HG03521 (cell line): Measurements from ENCODE around the gene ACR.
"Not testable (repeated sequence)": the region's sequence is repeated elsewhere in the genome, so short reads cannot be mapped to it uniquely, and the experiment has no call there.

ENCODE experiments used
- ATAC-seq: cut with Tn5 transposase; IDR thresholded peaks from one replicate; pipeline ENCODE4 v1.9.1; 2021; ENCODE audit warnings: mild to moderate bottlenecking, moderate library complexity; ENCODE audit not compliant: unreplicated experiment

Gene ACR

DNA sequence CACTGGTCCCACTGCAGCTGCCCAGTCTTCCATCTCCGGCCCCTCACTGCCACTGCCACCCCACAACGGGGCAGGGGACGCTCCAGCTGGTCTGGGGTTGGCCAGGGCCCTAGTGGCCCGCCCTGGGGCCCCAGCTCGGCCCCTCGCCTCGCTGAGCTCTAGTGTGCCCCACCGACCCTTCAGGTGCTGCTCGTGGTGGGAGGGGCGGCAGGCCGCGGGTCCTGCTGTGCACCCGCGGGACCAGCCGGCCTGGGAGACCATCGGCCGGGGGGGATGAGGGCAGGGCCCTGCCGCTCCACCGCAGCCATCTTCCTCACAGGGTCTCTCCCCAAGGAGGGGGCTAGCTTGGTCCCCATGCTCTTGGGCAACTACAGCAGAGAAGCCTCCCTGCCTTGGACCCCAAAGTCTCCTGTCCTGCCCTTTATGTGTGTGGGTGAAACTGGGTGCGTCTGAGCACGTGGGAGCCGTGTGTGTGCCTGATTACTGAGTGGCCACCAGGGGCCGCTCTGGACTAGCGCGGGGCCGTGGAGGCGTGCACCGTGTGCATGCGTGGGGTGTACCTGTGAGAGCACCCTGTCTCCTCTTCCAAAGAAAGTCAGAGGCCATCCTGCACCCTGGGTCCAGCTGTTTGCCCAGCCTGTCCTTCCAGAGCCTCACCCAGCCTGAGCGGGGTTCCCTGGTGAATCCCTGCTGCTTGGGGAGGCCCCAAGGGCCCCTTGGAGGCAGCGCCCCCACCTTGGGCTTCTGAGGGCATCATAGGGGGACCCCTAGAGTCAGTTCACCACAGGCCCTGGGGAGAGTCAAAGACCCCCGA, 6.0 kb upstream of the ACR start:
- ATAC-seq: no peak

DNA sequence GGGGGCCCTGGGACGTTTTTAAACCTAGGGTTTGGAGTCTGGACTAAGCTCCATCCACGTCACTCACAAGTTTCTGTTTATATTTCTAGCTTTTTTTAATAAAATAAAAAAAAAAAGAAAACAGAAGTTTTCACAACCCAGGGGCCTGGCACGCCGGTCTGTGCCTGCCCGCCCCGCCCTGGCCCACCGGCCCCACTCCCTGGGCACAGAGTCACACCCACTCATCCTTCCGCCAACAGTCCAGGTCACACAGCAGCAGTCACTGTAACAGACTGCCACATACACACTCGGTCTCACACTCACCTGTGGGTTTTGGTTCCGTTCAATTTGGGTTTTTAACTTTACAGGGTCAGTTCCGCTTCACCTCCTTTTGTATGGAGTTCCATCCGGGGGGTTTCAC, 5.3 kb upstream of the ACR start:
- ATAC-seq: no peak

DNA sequence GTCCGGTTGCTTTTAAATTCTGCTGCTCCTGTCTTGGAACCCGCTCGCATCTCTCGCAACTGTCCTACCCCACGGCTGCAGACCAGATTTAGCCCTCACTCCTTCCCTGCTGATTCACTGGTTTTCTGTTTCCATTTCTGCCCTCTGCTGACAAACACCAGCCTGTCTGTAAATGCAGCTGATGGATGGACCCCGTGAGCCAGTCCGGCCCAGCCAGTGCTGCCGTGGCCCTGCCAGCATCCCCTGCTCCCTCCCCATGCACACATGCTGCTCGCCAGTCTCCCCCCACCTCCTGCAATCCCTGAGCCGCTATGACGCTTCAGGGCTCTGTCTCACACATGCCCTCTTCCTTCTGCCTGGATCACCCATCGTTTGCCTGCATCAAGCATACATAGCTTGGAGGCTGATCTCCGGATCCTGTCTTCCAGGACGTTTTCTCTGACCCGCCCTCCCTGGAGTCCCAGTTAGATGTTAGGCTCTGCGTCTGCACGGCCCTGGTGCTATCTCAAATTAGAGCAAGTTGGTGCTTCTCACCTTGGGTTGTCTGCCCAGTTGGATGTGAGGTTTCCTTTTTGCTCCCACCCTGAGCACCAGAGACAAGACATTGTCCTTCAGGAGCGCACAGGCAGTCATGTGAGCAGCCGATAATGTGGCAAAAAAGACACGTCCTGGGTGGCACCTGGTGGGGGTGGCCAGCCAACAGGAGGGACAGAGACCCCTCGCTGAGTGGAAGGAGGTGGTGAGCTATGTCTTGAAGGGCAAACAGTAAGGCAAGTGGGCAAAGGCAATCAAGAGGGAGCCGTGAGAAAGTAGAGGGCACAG, 4.3 kb upstream of the ACR start:
- ATAC-seq: no peak

DNA sequence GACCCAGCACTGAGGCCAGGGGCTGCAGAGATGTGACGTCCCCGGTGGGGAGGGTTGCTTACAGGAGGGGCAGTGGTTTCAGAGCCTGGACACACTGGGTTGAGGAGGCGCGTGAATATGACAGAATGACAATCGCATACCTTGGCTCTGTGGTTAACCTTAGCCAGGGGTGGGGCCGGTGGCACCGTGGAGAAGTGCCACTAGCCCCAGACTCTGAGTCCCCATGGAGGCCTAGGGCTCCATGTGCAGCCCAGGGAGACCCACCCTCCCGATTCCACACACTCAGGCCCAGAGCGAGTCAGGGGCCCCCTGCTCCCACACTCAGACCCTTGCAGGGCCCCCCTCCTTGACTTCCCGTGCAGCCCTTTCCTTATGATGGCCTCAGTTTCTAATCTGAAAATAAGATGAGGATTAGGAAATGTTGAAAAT, 3.6 kb upstream of the ACR start:
- no peak for ATAC-seq

GRCh38 chr22:50734986-50735738, 2.8 kb upstream of the ACR start:
- no peak for ATAC-seq

DNA sequence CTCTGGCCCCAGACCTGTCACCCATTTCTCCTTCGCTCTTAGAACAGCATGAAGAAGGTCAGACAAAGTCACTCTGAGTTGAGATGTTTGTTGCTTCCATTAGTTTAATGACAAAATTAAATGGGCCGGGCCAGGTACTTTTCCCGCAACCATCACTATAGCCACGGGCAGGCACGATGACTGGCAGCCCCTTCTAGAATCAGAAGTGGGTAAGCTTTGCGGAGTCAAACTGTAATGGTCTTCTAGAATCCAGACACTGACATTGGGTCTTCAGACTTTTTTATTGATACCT, 2.3 kb upstream of the ACR start:
- no peak for ATAC-seq

DNA sequence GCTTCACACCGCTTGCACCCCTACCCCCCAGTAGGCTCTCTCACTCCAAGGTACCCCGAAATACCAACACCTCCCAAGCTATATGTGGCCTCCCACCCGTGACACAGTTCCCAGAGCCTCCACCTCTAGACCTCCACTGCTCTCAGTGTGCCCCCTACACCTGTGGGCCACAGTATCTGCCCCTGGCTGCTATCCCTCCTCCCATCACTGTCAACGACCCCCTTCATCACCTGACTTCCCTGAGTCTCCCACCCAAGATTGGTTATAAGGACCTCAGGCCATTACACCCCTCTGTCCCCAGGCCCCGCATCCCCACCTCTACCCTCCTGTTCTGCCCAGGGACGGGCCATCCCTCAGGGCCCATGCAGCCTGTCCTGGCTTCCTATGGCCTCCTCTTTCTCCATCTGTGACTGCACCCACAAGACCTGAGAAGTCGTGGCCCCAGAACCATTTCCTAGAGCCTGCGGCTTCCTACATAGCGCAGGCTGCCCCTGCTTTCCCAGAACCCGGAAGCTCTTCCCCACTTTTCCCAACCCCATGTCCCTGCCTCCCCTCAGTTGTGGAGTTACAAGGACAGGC, 734 bp downstream of the ACR start:
- no peak for ATAC-seq

DNA sequence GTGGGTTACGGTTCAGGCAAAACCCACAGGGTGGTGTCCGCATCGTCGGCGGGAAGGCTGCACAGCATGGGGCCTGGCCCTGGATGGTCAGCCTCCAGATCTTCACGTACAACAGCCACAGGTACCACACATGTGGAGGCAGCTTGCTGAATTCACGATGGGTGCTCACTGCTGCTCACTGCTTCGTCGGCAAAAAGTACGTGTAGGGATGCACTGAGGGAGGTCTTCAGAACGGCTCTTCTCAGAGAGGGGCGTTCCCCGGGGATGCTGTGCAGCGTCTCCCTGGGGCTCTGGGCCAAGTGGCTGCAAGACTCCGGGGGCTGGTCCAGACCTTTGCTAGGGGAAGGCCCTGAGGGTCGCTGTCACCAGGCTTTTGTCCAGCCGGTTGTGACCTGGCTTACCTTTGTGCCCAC, 1.3 kb downstream of the ACR start:
- no peak for ATAC-seq

DNA sequence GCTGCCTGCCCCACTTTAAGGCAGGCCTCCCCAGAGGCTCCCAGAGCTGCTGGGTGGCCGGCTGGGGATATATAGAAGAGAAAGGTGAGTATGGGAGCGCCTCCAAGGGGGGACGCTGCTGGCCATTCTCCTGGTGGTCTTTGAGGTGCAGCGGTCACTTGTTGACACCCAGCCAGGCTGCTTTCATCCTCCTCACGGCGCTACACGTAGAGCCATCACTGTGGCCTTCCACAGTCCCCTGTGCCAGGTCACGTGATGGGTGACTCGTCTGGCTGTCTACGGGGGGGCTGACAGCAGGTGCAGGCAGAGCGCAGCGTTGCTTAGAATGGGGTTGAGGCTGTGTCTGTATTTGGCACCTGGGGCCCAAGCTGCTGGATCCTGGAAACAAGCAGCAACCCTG, 1.9 kb downstream of the ACR start:
- ATAC-seq: no peak

DNA sequence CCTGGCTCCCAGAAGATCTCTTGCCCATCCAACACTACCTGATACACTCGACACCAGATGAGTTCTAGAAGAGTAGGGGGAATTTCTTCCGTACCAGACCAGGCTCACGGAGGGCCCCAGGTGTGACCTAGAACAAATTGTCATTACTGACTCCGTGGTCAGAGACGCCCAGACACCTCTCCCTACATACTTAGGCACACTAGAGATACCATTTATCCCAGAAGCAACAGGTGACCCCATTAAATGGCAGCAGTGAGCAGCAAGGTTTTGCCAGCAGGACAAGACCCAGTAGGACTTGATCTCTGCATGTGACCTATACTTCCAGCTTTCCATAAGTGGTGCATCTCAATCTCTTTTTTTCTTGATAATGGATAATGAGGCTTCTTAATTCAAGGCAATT, 2.7 kb downstream of the ACR start:
- ATAC-seq: not testable (repeated sequence)

- not testable (repeated sequence) for ATAC-seq
These were observed 6.4 kb downstream of the ACR start for GRCh38 chr22:50744424-50744823.

DNA sequence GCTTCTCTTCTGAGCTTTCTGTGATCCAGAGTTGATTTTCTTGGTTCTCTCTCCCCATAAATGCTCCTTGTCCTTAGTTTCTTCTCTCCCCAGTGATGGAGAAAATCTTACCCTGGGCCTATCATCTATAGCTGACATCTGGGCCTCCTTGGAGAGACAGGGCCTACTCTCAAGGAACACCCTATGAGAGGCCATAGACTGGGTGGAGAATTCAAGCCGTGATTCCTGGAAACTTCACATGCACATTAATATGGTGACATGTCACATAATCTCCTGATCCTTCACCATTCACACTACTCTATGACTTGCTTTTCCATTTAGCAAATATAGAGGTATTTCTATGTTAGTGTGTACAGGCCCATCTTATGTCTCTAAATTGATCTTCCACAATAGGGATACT, 9.5 kb downstream of the ACR start:
- not testable (repeated sequence) for ATAC-seq

DNA sequence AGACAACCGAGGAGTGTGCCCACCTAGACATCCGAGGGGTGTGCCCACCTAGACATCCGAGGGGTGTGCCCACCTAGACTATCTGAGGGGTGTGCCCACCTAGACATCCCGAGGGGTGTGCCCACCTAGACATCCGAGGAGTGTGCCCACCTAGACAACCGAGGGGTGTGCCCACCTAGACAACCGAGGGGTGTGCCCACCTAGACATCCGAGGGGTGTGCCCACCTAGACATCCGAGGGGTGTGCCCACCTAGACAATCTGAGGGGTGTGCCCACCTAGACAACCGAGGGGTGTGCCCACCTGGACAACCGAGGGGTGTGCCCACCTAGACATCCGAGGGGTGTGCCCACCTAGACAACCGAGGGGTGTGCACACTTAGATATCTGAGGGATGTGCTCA, 10.6 kb downstream of the ACR start:
- ATAC-seq: not testable (repeated sequence)

DNA sequence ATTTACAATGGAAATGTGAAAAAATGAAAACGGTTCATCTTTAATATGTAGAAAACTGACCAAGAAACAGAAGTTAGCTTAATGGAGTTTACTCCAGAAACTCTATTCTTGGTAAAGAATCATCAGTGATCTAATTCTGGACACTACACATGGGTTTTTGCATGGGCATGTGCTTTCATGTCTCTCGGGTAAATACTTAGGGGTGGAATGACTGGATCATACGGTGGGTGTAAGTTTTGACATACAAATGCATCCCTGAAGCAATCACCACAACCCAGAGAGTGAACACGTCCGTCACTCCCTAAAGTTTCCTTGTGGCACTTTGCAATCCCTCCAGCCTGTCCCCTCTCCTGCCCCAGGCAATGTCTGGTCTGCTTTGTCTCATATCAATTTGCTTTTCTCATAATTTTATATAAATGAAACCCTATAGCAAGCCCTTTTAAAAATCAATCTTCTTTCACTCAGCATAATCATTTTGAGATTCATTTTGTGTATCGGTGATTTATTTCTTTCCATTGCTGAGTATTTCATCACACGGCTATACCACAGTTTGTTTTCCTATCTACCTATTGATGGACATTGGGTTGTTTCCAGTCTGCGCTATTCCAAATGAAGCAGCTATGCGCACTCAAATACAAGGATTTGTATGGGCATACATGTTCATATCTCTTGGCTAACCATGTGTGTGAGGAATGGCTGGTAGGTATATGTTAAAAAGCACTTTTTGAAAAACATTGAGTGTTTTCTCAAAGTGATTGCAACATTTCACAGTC, 11.5 kb downstream of the ACR start:
- not testable (repeated sequence) for ATAC-seq

- ATAC-seq: not testable (repeated sequence)
These were observed 17.2 kb downstream of the ACR start for GRCh38 chr22:50755251-50755650.

DNA sequence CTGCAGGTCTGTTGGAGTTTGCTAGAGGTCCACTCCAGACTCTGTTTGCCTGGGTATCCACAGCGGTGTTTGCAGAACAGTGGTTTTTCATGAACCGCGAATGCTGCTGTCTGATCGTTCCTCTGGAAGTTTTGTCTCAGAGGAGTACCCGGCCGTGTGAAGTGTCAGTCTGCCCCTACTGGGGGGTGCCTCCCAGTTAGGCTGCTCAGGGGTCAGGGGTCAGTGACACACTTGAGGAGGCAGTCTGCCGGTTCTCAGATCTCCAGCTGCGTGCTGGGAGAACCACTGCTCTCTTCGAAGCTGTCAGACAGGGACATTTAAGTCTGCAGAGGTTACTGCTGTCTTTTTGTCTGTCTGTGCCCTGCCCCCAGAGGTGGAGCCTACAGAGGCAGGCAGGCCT, 18.4 kb downstream of the ACR start:
- not testable (repeated sequence) for ATAC-seq

GRCh38 chr22:50756949-50757491, 19.0 kb downstream of the ACR start:
- not testable (repeated sequence) for ATAC-seq

- ATAC-seq: not testable (repeated sequence)
These were observed 21.8 kb downstream of the ACR start for GRCh38 chr22:50759597-50760341.

DNA sequence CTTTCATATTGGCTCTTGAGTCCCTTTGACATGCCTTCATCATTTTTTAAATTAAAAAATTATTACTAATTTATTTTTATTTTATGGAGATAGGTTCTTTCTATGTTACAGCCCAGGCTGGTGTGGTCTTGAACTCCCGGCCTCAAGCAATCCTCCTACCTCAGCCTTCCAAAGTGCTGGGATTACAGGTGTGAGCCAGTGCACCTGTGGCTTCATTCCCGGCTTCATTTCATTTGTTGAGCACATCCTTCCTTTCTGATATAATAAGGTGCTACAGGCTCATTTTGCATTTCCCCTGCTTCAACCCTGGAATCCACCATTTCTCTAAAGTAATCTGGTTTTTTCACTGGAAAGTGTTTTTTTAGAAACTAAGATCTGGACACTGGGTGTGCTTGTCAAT, 23.8 kb downstream of the ACR start:
- not testable (repeated sequence) for ATAC-seq
